Measurements from ENCODE around the gene SLC37A1.

SLC37A1 gene

DNA sequence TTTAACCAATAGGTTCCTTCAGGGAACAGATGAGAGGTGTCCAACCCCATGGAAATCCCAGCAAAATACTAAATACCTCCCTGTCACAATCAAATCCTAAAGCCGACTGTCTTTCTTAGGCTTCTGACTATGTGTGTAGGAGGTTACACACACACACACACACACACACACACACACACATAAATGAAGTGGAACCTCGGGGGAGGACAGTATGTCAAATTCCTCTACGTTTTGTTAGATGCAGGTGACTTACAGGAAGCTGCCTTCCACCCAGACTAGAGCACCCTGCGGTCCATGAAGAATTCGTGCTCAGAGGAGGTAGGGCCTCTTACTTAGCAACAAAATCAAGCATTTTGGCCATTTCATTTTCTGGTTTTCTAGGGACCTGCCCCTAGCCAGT is 34.1 kb upstream of the SLC37A1 start:
- no peak for DNase-seq (ENCODE audit: low spot score)

DNA sequence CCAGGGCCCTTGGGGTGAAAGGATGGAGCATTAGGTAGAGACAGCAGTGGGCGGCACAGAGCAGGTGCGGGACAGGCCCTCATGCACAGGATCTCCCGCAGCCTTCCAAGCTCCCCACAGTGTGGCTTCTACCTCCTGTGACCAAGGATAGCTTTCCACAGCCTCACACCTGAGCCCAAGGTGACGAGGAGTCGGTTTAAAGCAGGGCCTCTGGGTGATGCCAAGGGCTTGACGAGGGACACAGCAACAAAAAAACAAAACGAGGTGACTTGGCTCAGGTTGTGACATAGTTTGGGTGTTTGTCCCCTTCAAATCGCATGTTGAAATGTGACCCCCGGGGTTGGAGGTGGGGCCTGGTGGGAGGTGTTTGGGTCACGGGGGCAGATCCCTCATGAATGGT is 32.9 kb upstream of the SLC37A1 start:
- no peak for DNase-seq (ENCODE audit: low spot score)

DNA sequence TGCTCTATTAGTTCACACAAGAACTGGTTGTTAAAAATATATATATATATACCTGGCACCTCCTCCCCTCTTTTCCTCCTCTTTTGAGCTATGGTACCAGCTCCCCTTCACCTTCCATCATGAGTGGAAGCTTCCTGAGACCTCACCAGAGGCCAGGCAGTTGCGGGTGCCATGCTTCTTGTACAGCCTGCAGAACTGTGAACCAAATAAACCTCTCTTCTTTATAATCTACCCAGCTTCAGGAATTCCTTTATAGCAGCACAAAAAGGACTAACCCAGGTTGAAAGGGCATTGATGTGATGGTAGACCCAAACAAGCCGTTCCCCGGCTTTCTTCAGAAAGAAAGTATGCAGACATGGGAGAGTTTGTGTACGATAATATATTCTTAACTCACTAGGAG is 32.5 kb upstream of the SLC37A1 start:
- DNase-seq (ENCODE audit: low spot score), result no peak

DNA sequence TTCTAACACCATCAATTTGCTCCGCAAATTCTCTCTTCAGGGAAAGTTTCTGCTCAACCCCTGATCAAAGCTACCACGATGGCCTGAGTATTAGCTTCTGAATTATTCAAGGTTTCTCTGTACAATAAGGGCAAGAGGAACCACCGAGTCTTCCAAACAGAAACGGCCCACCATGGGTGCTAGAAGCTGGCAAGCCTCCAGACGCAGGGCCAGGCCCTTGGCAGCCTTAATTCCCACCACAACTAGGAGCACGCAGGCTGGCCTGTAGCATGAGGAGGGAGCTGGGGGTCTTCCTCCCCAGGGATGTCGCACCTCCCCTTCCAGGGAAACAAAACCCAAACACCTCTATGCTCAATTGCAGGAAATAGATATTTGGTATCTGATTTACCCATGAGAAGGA is 28.7 kb upstream of the SLC37A1 start:
- DNase-seq (ENCODE audit: low spot score), result no peak

DNA sequence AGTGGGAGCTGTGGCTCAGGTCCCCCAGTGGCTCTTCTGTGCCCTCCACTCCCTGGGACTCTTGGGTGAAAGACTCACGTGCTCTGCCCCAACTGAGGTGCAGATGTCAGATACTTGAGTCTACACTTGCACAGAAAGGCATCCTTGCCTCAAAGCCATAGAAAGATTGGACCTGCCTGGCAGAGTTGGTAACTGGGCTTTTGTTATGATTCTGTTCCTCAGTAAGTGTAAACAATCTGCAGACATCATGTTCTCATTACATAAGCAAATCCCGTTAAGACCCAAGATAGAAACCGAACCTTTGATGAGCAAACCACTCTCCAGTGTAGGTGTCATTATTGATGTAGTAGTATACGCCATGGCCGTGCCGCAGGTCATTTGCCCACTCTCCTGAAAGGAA is 27.6 kb upstream of the SLC37A1 start:
- DNase-seq (ENCODE audit: low spot score), result no peak

DNA sequence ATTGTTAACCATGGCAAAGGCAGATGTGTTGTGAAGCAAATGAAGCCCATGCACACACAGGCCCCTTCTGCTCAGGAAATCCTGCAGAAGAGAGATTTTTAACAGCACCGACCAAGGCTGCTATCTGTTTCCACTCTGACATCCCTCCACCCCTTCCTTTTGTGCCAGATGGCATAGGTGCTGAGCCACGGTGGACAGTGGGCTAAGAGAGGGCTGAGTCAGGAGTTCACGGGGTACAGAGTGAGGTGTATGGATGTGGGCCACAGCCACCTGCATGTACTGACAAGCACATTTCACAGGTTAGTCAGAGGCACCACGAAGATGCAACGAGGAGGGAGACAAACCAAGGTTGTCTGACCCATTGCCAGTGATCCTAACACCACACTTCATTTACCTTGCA is 27.1 kb upstream of the SLC37A1 start:
- DNase-seq (ENCODE audit: low spot score), result no peak

DNA sequence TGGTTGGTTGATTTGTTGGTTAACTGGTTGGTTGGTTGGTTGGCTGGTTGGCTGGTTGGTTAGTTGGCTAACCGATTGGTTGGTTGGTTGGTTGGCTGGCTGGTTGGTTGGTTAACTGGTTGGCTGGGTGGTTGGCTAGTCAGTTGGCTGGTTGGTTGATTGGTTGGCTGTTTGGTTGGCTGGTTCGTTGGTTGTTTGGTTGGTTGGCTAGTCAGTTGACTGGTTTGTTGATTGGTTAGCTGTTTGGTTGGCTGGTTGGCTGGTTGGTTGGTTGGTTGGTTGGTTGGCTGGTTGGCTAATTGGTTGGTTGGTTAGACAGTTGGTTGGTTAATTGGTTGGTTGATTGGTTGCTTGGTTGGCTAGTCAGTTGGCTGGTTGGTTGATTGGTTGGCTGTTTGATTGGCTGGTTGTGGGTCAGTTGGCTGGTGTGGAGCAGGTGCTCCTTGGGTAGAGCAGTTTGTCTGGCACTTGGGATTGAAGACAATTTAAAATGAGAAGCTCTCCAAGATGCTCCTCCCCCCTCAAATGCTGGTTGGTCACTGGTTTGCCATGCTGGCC is 24.6 kb upstream of the SLC37A1 start:
- DNase-seq (ENCODE audit: low spot score), result no peak

DNA sequence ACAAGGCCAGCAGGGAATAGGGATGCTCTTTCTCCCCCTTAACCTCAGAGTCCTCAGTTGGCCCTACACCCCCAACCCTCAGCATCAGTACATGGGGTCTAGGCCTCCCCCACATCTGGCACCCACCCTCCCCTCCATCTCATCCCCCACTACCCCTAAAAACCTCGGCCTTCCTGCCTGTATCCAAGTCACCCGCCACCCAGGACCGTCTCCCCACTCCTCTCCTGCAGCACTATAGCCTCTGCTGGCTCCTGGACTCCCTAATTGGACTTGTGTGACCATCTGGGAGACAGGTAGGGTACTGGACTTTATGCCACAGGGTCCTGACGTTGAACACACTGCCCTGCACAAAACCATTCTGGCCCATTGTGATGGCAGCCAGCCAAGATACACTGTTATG is 23.7 kb upstream of the SLC37A1 start:
- no peak for DNase-seq (ENCODE audit: low spot score)

DNA sequence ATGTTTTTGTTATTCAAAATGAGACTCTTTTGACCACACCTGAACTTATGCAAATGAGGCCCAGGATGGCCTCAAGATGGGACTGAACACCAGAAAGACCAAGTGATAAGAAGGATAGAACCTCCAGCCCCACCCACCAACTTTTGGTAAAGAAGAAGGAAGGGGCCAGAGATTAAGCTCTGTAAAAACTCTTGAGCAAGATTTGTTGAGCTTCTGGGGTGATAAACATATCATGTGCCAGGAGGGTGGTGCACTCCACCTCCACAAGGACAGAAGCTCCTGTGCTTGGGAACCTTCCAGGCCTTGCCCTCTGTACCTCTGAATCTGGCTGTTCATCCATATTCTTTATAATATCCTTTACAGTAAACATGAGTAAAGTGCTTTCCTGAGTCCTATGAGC is 22.9 kb upstream of the SLC37A1 start:
- no peak for DNase-seq (ENCODE audit: low spot score)

DNA sequence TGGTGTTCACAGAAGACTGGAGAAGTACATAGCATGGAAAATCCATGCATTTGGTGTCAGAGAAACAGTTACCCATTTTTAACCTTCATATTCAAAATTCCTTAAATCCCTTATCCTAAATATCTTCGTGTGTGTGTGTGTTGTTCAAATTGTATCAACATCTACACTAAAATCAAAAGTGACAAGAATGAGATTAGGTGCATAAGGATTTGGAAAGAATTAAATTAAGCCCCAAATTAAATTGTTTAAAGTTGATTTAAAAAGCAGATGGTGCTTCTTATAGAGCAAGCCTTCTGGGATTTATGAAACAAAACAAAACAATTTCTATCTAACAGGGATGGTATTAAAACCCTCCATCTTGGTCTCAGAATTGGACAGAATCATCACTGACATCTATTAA is 22.3 kb upstream of the SLC37A1 start:
- no peak for DNase-seq (ENCODE audit: low spot score)

DNA sequence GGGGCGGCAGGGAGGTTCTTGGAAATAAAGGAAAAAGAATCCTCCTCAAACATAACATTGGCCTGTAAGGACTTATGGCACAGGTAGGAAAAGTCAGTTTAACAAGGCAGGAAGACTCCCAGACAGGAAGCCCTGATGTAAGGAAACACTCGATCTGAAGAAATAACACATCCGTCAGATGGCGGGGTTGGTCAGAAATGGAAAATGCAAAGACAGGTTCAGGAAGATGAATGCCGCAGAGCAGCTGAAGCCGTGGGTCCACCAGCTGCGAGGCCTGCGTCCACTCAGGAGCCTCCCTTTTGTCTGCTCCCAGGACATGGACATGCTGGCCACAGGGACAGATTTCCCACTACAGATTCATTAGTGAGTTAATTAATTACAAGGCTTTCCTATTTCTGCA is 21.5 kb upstream of the SLC37A1 start:
- DNase-seq (ENCODE audit: low spot score), result no peak

DNA sequence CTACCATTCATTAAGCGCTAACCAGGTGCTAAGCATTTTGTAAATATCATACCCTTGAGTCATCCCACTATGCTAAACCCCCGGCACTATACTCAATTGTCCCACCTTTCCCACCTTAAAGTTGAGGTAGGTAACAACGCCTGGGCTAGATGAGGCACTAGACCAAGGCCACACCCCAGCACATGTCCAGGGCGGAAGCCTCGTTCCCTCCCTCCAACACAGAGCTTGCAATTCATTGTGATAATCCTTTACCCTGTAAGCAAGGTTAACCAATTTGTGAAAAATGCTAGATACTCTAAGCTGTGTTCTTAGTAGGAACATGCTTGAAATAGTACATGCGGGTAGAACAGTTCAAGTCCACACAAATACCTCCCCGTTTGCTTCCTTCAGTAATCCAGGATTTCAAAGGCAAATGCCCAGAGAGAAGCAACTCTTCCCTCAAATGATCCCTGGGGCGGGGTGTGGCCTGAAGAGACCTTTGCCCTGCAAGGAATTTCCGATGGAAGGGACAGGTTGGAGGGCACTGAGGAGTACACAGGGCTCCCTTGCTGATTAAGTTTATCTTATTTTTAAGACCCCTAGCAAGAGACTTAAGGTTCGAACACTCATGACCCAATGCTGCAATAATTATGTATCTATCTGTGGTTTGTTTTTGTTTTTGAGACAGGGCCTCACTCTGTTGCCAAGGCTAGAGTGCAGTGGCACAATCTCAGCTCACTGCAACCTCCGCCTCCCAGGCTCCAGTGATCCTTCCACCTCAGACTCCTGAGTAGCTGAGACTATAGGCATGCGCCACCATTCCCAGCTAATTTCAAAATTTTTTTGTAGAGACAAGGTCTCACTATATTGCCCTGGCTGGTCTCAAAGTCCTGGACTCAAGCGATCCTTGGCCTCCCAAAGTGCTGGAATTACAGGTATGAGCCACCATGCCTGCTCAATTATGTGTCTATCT is 20.3 kb upstream of the SLC37A1 start:
- no peak for DNase-seq (ENCODE audit: low spot score)

DNA sequence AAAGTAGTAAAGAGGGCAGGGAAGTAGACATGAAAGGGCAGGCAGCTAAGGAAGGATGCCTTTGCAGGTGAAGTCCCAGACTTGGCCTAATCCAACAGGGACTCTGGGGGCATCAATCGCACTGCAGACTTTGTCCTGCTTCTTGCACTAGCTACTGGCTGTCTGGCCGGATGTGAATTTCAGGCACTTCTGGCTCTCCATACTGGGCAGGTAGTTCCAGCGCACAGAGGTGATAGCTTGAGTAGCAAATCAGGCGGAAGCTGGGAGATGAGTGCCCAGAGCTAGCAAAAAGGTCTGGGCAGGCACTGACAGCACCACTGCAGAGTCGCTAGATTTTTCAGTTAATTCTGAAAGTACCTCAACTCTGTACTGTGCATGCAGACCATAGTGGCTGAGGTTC is 18.6 kb upstream of the SLC37A1 start:
- DNase-seq (ENCODE audit: low spot score), result no peak

DNA sequence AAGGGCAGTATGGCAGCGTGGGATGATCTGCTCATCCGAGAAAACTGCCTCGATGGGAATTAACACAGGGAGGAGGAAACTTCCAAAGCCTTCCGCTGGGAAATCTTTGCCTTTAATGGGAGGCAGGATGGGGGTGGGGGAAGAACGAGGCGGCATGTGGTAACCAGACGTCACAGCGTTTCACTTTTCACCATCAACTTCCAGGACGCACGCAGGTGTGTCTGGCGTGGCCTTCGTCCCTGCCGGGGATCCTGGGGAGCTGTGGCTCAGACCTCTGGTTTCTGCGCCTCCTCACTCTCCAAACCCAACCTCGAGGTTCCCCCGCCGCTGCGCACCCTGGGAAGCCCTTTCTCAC is 17.9 kb upstream of the SLC37A1 start:
- no peak for DNase-seq (ENCODE audit: low spot score)

DNA sequence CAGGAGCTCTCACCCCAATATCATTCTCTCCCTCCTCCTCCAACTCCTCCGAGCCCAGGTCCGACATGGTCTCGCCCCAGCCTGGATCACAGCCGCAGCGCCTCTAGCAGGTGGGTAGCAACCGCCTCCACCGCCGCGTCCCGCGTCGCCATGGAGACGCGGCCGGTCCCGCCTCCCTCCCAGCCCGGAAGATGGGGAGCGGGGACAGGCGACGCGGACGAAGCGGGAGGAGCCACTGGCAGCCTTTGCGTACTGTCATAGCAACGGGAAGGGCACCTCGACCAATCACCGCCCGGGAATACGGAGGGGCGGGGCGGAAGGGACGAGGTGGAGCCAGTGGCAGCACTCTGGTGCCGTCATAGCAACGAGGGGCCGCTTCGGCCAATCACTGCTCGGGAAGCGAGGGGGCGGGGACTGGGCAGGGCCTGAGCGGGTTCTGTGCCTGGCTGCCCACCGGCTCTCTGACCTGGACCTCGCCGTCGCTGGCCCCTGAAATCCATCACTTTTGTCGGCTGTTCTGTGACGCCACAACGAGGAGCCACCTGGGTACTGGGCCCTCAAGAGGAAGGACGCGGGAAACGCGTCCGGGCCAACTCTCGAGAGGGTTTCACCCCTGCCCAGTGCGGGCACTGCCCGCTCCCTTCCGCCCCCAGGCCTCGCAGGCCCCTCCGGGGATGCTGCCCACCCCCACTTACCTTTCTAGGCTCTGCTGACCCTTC is 17.4 kb upstream of the SLC37A1 start, which contains the start of gene RSPH1:
Gene RSPH1 (minus strand): TSS at position 105 of the 719 bp plus-strand sequence. CDS start 38 bp downstream, at position 67.
- DNase-seq (ENCODE audit: low spot score), result peak; percentile 100

DNA sequence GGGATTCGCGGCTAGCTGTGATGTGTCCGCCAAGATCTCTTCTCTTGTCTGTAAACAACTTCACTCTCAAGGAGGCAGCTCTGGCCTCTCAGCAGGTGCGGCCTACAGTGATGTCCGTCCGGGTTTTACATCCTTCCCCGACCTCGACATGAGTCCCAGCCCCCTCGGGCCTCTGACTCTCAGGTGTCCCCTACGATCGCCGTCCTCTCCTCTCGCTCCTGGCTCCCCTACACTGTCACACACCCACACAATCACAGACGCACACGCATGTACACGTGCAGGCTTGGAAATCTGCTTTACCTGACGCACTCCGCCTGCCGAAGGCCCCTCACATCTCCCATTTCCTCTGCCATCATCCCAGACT is 16.8 kb upstream of the SLC37A1 start:
- peak; percentile 64 for DNase-seq (ENCODE audit: low spot score)

DNA sequence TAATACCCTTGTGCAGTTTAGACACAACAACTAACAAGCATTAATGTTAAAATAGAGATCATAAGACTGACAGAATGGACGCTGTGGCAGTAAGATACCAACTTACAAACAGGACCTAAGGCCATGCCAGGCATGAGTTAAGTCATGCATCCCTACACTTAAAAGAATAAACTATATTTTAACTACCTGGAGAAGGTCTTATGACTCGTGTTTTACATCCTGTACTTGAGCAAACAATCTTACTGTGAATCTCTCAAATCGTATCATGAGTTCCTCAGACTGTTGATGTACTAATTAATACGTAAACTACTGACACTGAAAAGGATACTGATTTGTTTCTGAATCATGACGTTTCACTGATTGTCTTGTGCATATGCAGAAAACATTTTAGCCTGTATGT is 15.6 kb upstream of the SLC37A1 start:
- DNase-seq (ENCODE audit: low spot score), result no peak

DNA sequence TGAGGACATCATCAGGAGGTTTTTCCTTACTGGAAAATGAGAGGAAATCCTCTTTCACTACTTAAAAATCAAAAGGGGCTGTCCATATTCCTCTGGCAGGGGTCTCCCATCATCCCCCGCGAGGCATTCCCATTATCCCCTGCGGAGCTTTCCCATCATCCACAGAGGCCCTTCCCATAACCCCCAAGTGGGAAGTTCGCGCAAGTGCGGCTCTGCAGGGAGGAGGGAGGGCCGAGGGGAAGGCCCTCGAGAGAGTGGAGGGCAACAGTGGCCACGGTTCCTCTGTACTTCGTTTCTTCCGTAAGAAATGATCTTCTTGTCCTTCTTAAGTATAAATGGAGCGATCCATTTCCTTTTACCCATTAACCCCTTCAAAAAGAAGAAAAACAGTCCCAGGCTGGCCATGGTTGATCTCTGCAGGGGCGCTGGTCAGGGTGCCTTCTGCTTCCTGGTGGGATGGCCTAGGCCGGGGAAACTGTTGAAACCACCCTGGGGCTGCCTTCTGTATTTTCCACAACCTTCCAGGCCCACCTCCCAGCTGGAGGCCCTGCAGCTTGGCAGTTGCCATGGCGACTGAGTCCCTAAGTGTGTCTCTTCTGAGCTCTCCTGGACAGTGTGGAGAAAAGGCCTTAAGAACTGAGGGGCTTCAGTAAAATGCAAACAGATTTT is 14.1 kb upstream of the SLC37A1 start:
- DNase-seq (ENCODE audit: low spot score), result no peak

DNA sequence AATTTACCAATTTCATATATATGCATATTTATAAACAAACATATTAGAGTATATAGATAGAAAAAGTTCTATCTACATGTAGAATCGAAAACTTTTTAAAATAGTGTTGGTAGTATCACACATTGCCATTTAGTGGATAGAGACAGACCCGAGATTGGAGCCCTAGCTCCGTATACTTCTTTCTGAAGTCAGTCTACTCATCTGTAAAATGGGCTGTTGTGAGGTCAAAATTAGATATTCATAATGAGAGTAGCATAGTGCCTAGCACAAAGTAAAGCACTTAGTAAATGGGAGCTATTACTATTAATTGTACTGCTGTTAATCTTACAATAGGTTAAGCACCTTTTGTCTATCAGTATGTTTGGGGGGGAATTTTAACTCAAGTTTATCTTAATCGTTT is 13.4 kb upstream of the SLC37A1 start:
- DNase-seq (ENCODE audit: low spot score), result no peak

DNA sequence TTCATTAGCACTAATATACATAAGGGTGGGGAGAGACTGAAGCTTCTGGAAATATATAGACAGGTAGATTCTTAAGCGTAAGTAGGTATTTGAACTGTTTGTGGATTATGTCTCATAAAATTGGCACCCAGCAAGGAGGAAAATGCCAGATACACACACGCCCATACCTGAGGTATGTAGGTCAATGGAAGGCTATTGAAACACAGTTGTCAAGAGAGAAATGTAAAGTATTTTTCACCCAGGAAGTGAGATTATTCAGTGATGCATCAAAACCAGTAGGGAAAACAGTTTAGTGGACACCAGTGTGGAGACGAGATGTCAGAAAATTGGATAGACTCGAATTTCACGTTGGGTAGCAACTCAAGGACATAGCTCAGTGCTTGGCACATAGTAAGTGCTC is 12.9 kb upstream of the SLC37A1 start:
- DNase-seq (ENCODE audit: low spot score), result no peak

DNA sequence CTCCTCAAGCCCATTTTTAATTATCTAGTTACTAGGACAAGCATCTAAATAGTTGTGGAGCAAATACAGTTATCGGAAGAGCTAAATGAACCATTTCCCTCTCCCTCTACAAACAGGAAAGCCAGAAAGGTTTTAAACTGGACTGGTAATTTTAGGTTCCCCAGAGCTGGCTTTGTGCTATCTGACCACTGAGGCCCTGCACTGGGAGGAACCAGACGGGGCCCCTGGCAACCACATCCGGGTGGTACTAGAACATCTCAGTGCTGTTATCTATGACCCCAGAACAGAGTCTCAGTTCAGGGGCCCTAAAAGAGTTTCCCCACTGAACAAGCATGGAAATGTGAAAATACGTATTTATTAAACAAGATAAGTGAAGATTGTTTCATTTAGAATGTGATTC is 9.9 kb upstream of the SLC37A1 start:
- DNase-seq (ENCODE audit: low spot score), result no peak

DNA sequence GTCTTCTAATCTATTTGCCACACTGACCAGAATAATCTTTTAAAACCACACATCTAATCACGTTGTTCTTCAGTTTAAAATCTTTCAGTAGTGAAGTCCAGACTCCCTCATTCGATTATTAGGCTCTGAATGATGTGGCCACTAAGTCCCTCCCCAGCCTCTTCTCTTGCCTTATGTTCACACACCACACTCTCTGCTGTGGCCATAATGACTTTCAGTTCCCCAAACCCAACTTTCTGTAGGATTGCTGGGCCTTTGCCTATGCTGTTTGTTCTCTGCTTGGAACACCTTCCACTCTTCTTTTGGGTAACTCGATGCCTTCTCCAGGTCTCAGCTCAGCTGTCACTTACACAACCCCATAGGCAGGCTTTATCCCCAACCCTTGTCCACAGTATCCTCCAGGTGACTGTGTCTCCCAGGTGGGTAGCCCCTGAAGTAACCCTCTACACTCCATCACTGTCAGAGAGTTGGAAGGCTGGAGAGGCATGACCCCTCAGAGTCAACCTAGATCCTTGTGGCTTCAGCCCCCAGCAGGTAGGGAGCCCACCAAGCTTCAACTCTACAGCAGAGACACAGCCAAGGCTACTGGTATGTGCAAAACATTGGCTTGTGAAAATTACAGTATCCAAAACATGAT is 8.4 kb upstream of the SLC37A1 start:
- no peak for DNase-seq (ENCODE audit: low spot score)
